ENCODE results near the gene PP2D1. TPM values are rescaled to one million over a fixed set of nuclear protein-coding genes. Genes with fewer than 3 reads are reported as not detected.

The PP2D1 gene
- total and polyA plus RNA-seq, 9 of the 15 experiments (the other 6 are each of a cell fraction or from before 2014, with no cell fraction given): 0.07 to 0.10 TPM; not detected in 7

- TF ChIP-seq ZNF780A (CRISPR knock-in tag; IDR thresholded peaks at IDR 0.05): no peak
- no peak for TF ChIP-seq THRA (IDR thresholded peaks at IDR 0.05)
- no peak for TF ChIP-seq HDAC2 (IDR thresholded peaks at IDR 0.05)
- TF ChIP-seq ZNF639 (CRISPR knock-in tag; conservative IDR thresholded peaks at IDR 0.05 in 1 of 2, IDR thresholded peaks at IDR 0.05 in 1 of 2): no peak
- peak; percentile 48; the same call in 1 of the 2 replicates for TF ChIP-seq EP300 (IDR thresholded peaks at IDR 0.05; ENCODE audit: low read length)
- TF ChIP-seq PREB (CRISPR knock-in tag; IDR thresholded peaks at IDR 0.05): no peak
- TF ChIP-seq SOX6 (IDR thresholded peaks at IDR 0.05): no peak; the same call in 1 of the 2 replicates
- TF ChIP-seq ZNF24 (IDR thresholded peaks at IDR 0.05): no peak
- no peak for TF ChIP-seq SIN3A (IDR thresholded peaks at IDR 0.05; ENCODE audit: borderline replicate concordance in 2 of 2, control insufficient read depth in 1 of 2, low read depth in 2 of 2, low read length in 2 of 2)
- no peak for TF ChIP-seq ZNF609 (CRISPR knock-in tag; IDR thresholded peaks at IDR 0.05; ENCODE audit: borderline replicate concordance)
- TF ChIP-seq CXXC5 (CRISPR knock-in tag; IDR thresholded peaks at IDR 0.05): no peak
- TF ChIP-seq TSHZ1 (CRISPR knock-in tag; IDR thresholded peaks at IDR 0.05): no peak
- no peak for TF ChIP-seq NR2C1 (IDR thresholded peaks at IDR 0.05)
- no peak for TF ChIP-seq NR2C1 (tag; IDR thresholded peaks at IDR 0.05)
Observed at GRCh38 chr3:19967812-19968211, 44.3 kb downstream of the PP2D1 start (continued).

Measured in K562 (cell line).